SU-DHL-6 (cell line): ENCODE data around the gene THSD7B.

Experiments
- CTCF ChIP-seq: fragments of 200-600 bp; sonication (generic); IDR thresholded peaks from one replicate; pipeline ENCODE4 v1.5.1; 2017; ENCODE audit warnings: antibody characterized with exemption, mild to moderate bottlenecking, low read length, moderate library complexity; ENCODE audit not compliant: insufficient read depth, poor library complexity, severe bottlenecking
- EZH2phosphoT487 ChIP-seq: fragments of 200-600 bp; sonication (generic), shearing (Covaris generic); conservative IDR thresholded peaks from 2 replicates; pipeline ENCODE4 v1.6.1; 2018; ENCODE audit warnings: mild to moderate bottlenecking, antibody characterized with exemption, low read length, moderate library complexity, mixed read lengths

GRCh38 chr2:137379186-137379585 is 613.8 kb downstream of the THSD7B start:
- TF ChIP-seq CTCF (no peak), EZH2phosphoT487 (no peak)
